Left lung (tissue), 10 donors: ENCODE data around the gene GPC6. TPM values are rescaled to one million over a fixed set of nuclear protein-coding genes. Genes with fewer than 3 reads are reported as not detected.

Experiments used
- ATAC-seq: fragments of 200-7000 bp; cut with Tn5 transposase; one replicate; pipeline ENCODE4 v1.9.1; 2020; ENCODE audit warnings: moderate library complexity
- DNase-seq, 4 donors: peaks; one replicate each; pipeline ENCODE4 v3.0.0-alpha.2; 2013 to 2020
- H3K27ac ChIP-seq, 2 donors: fragments of 200-600 bp; sonication (generic) in 1 of 2; one replicate each; pipeline versions ENCODE4 v1.5.0 to v1.8.0; 2020 to 2021
- H3K27me3 ChIP-seq, 2 donors: fragments of 200-600 bp; sonication (generic) in 1 of 2; one replicate each; pipeline versions ENCODE4 v1.5.0 to v1.8.0; 2020 to 2021
- H3K36me3 ChIP-seq, 2 donors: fragments of 200-600 bp; sonication (generic) in 1 of 2; one replicate each; pipeline versions ENCODE4 v1.5.0 to v1.8.0; 2020 to 2021
- H3K4me1 ChIP-seq, 2 donors: fragments of 200-600 bp; one replicate each; pipeline ENCODE4 v1.8.0; 2021
- H3K4me3 ChIP-seq, 2 donors: fragments of 200-600 bp; sonication (generic) in 1 of 2; one replicate each; pipeline versions ENCODE4 v1.5.0 to v1.8.0; 2020 to 2021; ENCODE audit warnings: mild to moderate bottlenecking in 1 of 2
- H3K9me3 ChIP-seq, 2 donors: fragments of 200-600 bp; sonication (generic) in 1 of 2; one replicate each; pipeline versions ENCODE4 v1.5.0 to v1.8.0; 2020 to 2021
- intact Hi-C, 2 donors: fragments of 100-400 bp; cut with DNase I; formaldehyde crosslinking; loops; one replicate each; pipeline versions ENCODE4 v1.11.2 to v1.14.2; 2022
- polyA plus RNA-seq, 6 donors: library from polyadenylated mRNA; unstranded; fragments of 120-200 nt; gene quantifications; one replicate each; pipeline ENCODE4 v1.2.1, GENCODE V29; 2013; ENCODE audit not compliant: insufficient read length in 6 of 6
- total RNA-seq, 2 donors: library from RNA; stranded (reverse); fragmentation: NEBNext Ultra II Directional; extraction: Animal tissue kit (Norgen Biotek cat#: 25700); gene quantifications; one replicate each; pipeline ENCODE4 v1.2.1, GENCODE V29; 2021
- TF ChIP-seq, protein P1 (sequence below), 2 donors: fragments of 200-600 bp; sonication (generic) in 1 of 2; IDR thresholded peaks; one replicate each; pipeline versions ENCODE4 v1.5.0 to v1.8.0; 2021; ENCODE audit warnings: antibody characterized with exemption in 2 of 2
- donor health status: DM: no; HTN: yes; CAD: no.
- donor health status: DM: no; HTN: no; CAD: no.

The GPC6 gene
- total and polyA plus RNA-seq, 8 donors, result 9.6 to 25.8 (median 21.1) TPM

- no peak overlapping the region for H3K27ac ChIP-seq
- TF ChIP-seq, protein P1, sequence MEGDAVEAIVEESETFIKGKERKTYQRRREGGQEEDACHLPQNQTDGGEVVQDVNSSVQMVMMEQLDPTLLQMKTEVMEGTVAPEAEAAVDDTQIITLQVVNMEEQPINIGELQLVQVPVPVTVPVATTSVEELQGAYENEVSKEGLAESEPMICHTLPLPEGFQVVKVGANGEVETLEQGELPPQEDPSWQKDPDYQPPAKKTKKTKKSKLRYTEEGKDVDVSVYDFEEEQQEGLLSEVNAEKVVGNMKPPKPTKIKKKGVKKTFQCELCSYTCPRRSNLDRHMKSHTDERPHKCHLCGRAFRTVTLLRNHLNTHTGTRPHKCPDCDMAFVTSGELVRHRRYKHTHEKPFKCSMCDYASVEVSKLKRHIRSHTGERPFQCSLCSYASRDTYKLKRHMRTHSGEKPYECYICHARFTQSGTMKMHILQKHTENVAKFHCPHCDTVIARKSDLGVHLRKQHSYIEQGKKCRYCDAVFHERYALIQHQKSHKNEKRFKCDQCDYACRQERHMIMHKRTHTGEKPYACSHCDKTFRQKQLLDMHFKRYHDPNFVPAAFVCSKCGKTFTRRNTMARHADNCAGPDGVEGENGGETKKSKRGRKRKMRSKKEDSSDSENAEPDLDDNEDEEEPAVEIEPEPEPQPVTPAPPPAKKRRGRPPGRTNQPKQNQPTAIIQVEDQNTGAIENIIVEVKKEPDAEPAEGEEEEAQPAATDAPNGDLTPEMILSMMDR (IDR thresholded peaks at IDR 0.05), result no peak
- ATAC-seq, result no peak
- intact Hi-C loops, result no loop called here
- no peaks in the 10 kb centered on the region for H3K36me3 ChIP-seq
- H3K27me3 ChIP-seq, result no peaks in the 10 kb centered on the region
- no peak overlapping the region for H3K4me3 ChIP-seq
- H3K9me3 ChIP-seq, result no peaks in the 10 kb centered on the region
- no peak for DNase-seq
- H3K4me1 ChIP-seq, result no peaks in the 10 kb centered on the region
Observed at GRCh38 chr13:93325303-93326233, 99.0 kb downstream of the GPC6 start.

DNA sequence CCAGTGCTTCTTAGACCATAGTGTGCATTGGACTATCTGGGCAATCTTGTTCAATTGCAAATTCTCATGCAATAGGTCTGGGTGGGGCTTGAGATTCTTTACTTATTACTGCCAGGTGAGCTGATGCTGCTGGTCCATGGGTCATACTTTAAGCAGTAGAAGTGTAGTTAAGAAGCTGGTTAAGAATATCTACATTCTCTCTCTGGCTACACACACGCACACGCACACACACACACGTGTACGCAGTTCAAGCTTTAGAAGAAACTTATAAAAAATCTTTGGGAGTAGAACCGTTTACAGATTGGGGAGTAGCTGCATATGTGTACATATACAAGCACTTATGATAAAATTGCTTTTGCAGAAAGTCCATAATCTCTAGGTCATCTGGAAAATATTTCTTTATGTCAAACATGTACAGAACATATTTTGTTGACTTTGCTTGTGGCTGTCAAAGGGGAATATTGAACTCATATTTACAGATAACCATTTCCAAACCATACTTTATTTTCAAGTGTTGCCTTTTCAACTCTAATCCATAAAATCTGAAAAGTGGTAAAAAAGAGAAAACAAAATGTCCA is 99.7 kb downstream of the GPC6 start:
- intact Hi-C loops, result no loop called here
- DNase-seq (no peak), ATAC-seq (no peak)
- Histone ChIP-seq H3K4me3 (no peak overlapping the region), H3K4me1 (no peaks in the 10 kb centered on the region), H3K27me3 (no peaks in the 10 kb centered on the region), H3K27ac (no peak overlapping the region), H3K36me3 (no peaks in the 10 kb centered on the region), H3K9me3 (no peaks in the 10 kb centered on the region)
- TF ChIP-seq, protein P1 (IDR thresholded peaks at IDR 0.05), result no peak

DNA sequence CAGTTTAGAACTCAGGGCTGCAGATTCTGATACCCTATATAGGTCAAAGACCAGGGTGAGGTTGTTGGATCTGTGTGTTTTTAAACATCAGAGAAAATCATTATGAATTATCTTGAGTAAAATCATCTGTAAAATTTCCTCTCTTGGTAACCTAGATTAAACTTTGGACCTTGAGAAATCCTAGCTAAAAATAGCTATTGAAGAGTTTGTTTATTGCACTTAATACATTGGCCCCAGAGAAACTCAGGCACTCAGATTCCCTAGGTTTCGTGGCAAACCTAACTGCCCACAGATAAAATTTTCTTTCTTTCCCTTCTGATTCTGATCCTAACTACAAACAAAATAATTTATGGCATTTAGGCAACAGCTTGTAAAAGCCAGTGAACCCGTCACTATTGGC is 102.3 kb downstream of the GPC6 start:
- intact Hi-C loops, result no loop called here
- DNase-seq, result peak in 1 of 4 donors; percentile 21
- no peaks in the 10 kb centered on the region for H3K4me1 ChIP-seq
- no peak overlapping the region for H3K27ac ChIP-seq
- ATAC-seq, result peak; percentile 69
- H3K27me3 ChIP-seq, result no peaks in the 10 kb centered on the region
- peaks cover 0 to 2% of the 10 kb centered on the region in 2 donors for H3K9me3 ChIP-seq
- H3K36me3 ChIP-seq, result no peaks in the 10 kb centered on the region
- H3K4me3 ChIP-seq, result no peak overlapping the region
- TF ChIP-seq, protein P1 (IDR thresholded peaks at IDR 0.05), result no peak

- H3K4me1 ChIP-seq, result no peaks in the 10 kb centered on the region
- H3K4me3 ChIP-seq, result no peak overlapping the region
- H3K27me3 ChIP-seq, result no peaks in the 10 kb centered on the region
- ATAC-seq (no peak), DNase-seq (no peak)
- TF ChIP-seq, protein P1 (IDR thresholded peaks at IDR 0.05), result no peak
- no peak overlapping the region for H3K27ac ChIP-seq
- no peaks in the 10 kb centered on the region for H3K36me3 ChIP-seq
- intact Hi-C loops, result no loop called here
- H3K9me3 ChIP-seq, result peaks cover 0 to 8% of the 10 kb centered on the region in 2 donors
Observed at GRCh38 chr13:93336728-93337127, 110.1 kb downstream of the GPC6 start.

DNA sequence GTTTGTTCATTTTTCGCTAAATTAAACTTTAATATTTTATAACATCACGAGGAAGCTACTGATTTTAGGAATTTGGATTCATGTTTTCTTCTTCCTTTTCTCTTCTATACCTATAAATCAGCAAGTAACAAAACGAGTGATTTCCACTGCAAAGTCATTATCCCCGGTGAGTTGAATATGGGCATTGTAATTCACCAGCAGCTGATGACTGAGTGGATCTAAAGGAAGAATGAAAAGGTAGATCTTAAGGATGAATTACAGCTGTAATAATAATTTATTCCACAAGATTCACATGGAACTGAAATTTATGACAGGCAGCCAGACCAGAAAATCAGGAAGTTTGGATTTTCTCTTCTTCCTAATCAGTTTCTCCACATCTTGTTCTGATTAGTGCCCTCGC is 111.4 kb downstream of the GPC6 start:
- no peak overlapping the region for H3K4me3 ChIP-seq
- no peaks in the 10 kb centered on the region for H3K36me3 ChIP-seq
- ATAC-seq (no peak), DNase-seq (no peak)
- peaks cover 0 to 6% of the 10 kb centered on the region in 2 donors for H3K9me3 ChIP-seq
- H3K27ac ChIP-seq, result no peak overlapping the region
- no peaks in the 10 kb centered on the region for H3K4me1 ChIP-seq
- intact Hi-C loops, result no loop called here
- no peaks in the 10 kb centered on the region for H3K27me3 ChIP-seq
- TF ChIP-seq, protein P1 (IDR thresholded peaks at IDR 0.05), result no peak
